Measurements from ENCODE around the gene BAIAP2. TPM values are rescaled to one million over a fixed set of nuclear protein-coding genes. Genes with fewer than 3 reads are reported as not detected.
A peak's percentile ranks its signal among the peaks of the same experiment; 100 is the strongest.

BAIAP2 gene
- total RNA-seq, 2 donors from 2014 or later, result 9.9 to 15.6 TPM

DNA sequence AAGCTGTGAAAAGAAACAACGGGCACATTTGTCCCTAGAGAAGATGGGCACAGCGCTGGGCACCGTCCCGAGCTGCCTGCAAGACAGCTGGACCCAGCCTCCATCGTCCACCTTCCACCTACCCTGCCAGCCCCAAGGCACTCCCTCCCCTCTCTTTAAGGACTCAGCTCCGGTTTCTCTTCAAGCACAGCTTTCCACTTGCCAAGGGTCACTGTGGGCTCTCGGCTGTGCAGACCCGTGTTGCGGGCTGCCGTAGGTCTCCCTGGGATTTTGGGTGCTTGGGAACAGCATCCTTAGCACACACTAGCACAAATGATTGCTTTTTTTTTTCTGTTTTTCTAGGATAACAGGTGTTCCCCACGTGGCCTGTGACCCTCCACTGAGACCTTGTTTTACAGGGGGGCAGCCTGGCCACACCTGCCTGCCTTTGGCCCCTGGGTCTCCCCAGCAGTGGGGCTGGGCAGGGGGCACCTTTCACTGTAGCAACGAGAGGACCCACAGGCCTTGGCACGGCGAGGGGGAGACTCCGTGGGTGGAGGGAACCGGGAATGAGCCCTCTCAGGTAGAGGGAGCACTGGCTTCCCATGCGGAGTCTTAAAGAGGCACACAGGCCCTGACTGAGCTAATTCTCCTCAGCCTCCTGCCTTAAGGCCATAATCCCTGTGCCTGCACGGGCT lies 41.9 kb upstream of the BAIAP2 start:
- Histone ChIP-seq H3K27me3 (replicated peaks; ENCODE audit: insufficient read depth) (no peaks in the 10 kb centered on the region), H3K36me3 (peaks cover 30% of the 10 kb centered on the region), H3K4me3 (peak overlapping the region; percentile 81), H3K9me3 (no peaks in the 10 kb centered on the region), H3K27ac (no peak overlapping the region), H3K4me1 (ENCODE audit: control insufficient read depth in 1 of 2, low read depth in 2 of 2) (peaks cover 13 to 42% of the 10 kb centered on the region in 2 donors)
- DNase-seq (ENCODE audit: low spot score) (no peak), ATAC-seq (ENCODE audit: insufficient number of reproducible peaks, low FRiP score, low read depth) (no peak)
- TF ChIP-seq, protein P1, sequence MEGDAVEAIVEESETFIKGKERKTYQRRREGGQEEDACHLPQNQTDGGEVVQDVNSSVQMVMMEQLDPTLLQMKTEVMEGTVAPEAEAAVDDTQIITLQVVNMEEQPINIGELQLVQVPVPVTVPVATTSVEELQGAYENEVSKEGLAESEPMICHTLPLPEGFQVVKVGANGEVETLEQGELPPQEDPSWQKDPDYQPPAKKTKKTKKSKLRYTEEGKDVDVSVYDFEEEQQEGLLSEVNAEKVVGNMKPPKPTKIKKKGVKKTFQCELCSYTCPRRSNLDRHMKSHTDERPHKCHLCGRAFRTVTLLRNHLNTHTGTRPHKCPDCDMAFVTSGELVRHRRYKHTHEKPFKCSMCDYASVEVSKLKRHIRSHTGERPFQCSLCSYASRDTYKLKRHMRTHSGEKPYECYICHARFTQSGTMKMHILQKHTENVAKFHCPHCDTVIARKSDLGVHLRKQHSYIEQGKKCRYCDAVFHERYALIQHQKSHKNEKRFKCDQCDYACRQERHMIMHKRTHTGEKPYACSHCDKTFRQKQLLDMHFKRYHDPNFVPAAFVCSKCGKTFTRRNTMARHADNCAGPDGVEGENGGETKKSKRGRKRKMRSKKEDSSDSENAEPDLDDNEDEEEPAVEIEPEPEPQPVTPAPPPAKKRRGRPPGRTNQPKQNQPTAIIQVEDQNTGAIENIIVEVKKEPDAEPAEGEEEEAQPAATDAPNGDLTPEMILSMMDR (IDR thresholded peaks at IDR 0.05), result no peak

DNA sequence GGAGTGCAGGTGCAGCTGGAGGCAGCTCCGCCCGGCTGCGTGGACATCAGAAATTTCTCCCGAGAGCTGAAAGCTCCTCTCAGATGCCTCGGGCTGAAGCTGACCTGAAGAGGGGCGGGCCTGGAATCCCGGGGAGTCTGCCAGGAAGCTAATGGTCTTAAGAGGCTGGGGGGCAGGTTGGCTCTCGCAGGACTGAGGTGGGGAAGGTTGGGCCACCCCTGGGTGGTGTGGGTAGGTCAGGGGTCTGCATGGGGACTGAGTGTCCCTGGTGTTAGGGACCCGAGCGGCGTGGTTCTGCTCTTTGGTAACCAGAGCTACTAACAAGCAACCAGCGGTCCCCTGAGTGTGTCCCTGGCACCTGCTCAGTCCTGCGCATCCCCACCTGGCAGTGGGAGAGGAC lies 39.8 kb upstream of the BAIAP2 start:
- Histone ChIP-seq H3K36me3 (peaks cover 47% of the 10 kb centered on the region), H3K27me3 (replicated peaks; ENCODE audit: insufficient read depth) (no peaks in the 10 kb centered on the region), H3K9me3 (no peaks in the 10 kb centered on the region), H3K4me3 (no peak overlapping the region), H3K27ac (no peak overlapping the region), H3K4me1 (ENCODE audit: control insufficient read depth in 1 of 2, low read depth in 2 of 2) (peaks cover 10 to 28% of the 10 kb centered on the region in 2 donors)
- DNase-seq (ENCODE audit: low spot score) (no peak), ATAC-seq (ENCODE audit: insufficient number of reproducible peaks, low FRiP score, low read depth) (no peak)
- TF ChIP-seq, protein P1 (IDR thresholded peaks at IDR 0.05), result no peak

DNA sequence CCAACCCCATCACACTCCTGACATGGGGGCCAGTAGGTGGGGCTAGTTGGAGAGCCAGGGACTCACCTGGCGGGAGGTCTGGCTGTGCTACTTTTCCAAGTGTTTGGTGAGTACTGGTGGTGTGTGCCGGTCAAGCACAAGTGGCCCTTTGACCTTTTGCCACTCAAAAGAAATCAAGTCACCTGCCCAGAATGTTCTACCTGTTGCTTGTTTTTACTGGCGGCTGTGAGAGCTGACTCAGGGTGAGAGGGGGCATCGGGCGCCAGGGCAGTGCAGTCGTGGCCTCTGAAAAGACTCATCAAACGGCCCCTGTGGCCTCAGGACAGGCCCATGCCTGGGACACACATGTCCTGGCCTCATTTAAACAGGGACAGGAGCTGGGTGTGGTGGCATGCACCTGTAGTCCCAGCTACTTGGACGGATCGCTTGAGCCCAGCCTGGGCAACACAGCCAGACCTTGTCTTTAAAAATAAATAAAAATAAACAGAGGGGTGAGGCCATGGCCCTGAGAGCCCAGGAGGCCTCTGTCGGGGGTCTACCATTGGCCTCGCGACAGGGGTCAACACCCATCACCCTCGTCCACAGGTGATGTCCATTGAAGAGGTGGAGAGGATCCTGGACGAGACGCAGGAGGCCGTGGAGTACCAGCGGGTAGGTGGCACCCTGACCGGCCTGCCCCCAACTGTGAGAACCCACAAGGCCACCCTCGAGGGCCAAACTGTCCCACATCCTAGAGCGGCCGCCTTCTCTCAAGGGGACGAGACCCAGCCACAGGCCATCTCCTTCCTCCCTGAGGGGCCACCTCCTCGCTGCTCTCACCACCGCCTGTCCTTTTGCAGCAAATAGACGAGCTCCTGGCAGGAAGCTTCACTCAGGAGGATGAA lies 38.3 kb upstream of the BAIAP2 start:
- H3K4me1 ChIP-seq (ENCODE audit: control insufficient read depth in 1 of 2, low read depth in 2 of 2), result peaks cover 10 to 20% of the 10 kb centered on the region in 2 donors
- H3K9me3 ChIP-seq, result no peaks in the 10 kb centered on the region
- peaks cover 47% of the 10 kb centered on the region for H3K36me3 ChIP-seq
- H3K4me3 ChIP-seq, result no peak overlapping the region
- H3K27ac ChIP-seq, result no peak overlapping the region
- DNase-seq (ENCODE audit: low spot score), result peak; percentile 1
- TF ChIP-seq, protein P1 (IDR thresholded peaks at IDR 0.05), result no peak
- no peaks in the 10 kb centered on the region for H3K27me3 ChIP-seq (replicated peaks; ENCODE audit: insufficient read depth)
- no peak for ATAC-seq (ENCODE audit: insufficient number of reproducible peaks, low FRiP score, low read depth)

DNA sequence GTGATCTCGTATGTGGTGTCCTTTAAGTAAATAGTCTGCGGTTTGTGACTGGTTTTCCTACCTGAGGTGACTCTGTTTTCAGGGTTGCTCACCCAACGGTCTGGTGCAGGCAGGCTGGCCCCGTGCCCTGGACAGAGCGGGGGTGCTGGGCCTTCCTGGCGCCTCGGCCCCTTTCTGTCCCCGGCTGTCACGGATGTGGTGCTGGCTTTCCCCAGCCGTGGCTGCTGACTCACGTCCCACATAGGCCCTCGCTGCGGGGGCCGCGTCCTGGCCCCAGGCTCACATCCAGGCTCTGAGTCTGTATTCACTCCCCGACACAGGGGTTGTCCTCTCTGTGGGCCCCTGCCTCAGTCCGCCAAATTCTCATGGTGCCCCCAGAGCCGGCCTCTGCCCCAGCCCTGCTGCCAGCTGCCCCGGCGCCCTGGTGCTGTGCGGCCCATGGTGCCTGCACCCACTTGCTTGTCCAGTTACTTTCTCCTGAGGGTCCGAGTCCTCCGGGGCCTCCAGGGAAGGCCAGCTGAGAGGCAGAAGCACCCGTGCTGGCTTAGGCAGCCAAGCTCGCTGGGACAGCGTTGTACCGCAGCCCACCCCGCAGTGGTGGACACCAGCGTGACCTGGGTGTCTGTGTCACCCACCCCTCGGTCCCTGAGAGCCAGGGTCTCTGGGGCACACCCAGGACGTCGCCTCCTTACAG lies 37.4 kb upstream of the BAIAP2 start:
- peaks cover 47% of the 10 kb centered on the region for H3K36me3 ChIP-seq
- H3K4me3 ChIP-seq, result no peak overlapping the region
- H3K9me3 ChIP-seq, result no peaks in the 10 kb centered on the region
- ATAC-seq (ENCODE audit: insufficient number of reproducible peaks, low FRiP score, low read depth), result no peak
- TF ChIP-seq, protein P1 (IDR thresholded peaks at IDR 0.05), result no peak
- H3K27ac ChIP-seq, result no peak overlapping the region
- no peaks in the 10 kb centered on the region for H3K27me3 ChIP-seq (replicated peaks; ENCODE audit: insufficient read depth)
- H3K4me1 ChIP-seq (ENCODE audit: control insufficient read depth in 1 of 2, low read depth in 2 of 2), result peaks cover 8 to 25% of the 10 kb centered on the region in 2 donors
- DNase-seq (ENCODE audit: low spot score), result no peak
